PC-9 (cell line): ENCODE data around the gene AMELX.

Experiments
- CTCF ChIP-seq: fragments of 200-600 bp; sonication (generic); conservative IDR thresholded peaks from 2 replicates; pipeline ENCODE4 v1.6.1; 2017; ENCODE audit warnings: mixed run types, antibody characterized with exemption, mild to moderate bottlenecking, moderate library complexity
- EZH2 ChIP-seq: fragments of 200-600 bp; sonication (generic); IDR thresholded peaks from 2 replicates; pipeline ENCODE4 v1.8.0; 2017; ENCODE audit warnings: antibody characterized with exemption, low read depth

GRCh38 chrX:11244636-11245035 is 48.6 kb upstream of the AMELX start:
- no peak for TF ChIP-seq CTCF
- TF ChIP-seq EZH2 = no peak
